OCI-LY7 (cell line): ENCODE results near the gene DDX5. TPM values are rescaled to one million over a fixed set of nuclear protein-coding genes. Genes with fewer than 3 reads are reported as not detected.

ENCODE experiments used
- BruUV-seq: library from RNA; stranded (reverse); fragments of 400-500 nt; replicated peaks from 2 replicates; lab custom pipeline; 2021; lab: Mats Ljungman, UMichigan
- CTCF ChIA-PET: fragments of 300-600 bp; sonication (Branson Sonifier 250); formaldehyde crosslinking; loops from one replicate; lab custom pipeline; 2022; ENCODE audit warnings: antibody characterized with exemption; ENCODE audit not compliant: unreplicated experiment; lab: Charles Lee
- POLR2A ChIA-PET: fragments of 300-600 bp; sonication (Branson Sonifier 250); formaldehyde crosslinking; loops from one replicate; lab custom pipeline; 2022; ENCODE audit warnings: antibody characterized with exemption; lab: Charles Lee
- DNase-seq: peaks from one replicate; pipeline ENCODE4 v3.0.0-alpha.2; 2015; ENCODE audit warnings: low spot score
- H2AFZ ChIP-seq: fragments of 200-600 bp; sonication (generic), shearing (Covaris generic); 2 replicates; pipeline ENCODE4 v1.6.1; 2014; ENCODE audit warnings: mild to moderate bottlenecking, antibody characterized with exemption, low read length, moderate library complexity
- H3K27ac ChIP-seq: fragments of 200-600 bp; sonication (generic); 2 replicates; pipeline ENCODE4 v1.5.1; 2014; ENCODE audit warnings: mixed run types, low read depth, mild to moderate bottlenecking, moderate library complexity, low read length, inconsistent platforms; ENCODE audit not compliant: poor library complexity, severe bottlenecking
- H3K36me3 ChIP-seq: fragments of 200-600 bp; sonication (generic); 2 replicates; pipeline ENCODE4 v1.6.1; 2014; ENCODE audit warnings: mild to moderate bottlenecking, antibody characterized with exemption, low read length, moderate library complexity, mixed read lengths; ENCODE audit not compliant: insufficient read depth
- H3K4me1 ChIP-seq: fragments of 200-600 bp; sonication (generic); 2 replicates; pipeline ENCODE4 v1.5.1; 2014; ENCODE audit warnings: mild to moderate bottlenecking, low read length; ENCODE audit not compliant: insufficient read depth, poor library complexity, severe bottlenecking
- H3K4me2 ChIP-seq: fragments of 200-600 bp; sonication (generic); 2 replicates; pipeline ENCODE4 v1.6.1; 2014; ENCODE audit warnings: mild to moderate bottlenecking, low read length
- H3K4me3 ChIP-seq: fragments of 200-600 bp; sonication (generic); 2 replicates; pipeline ENCODE4 v1.5.1; 2014; ENCODE audit warnings: mild to moderate bottlenecking, low read depth, low read length; ENCODE audit not compliant: poor library complexity, severe bottlenecking
- H3K79me2 ChIP-seq: fragments of 200-600 bp; sonication (generic); 2 replicates; pipeline ENCODE4 v1.6.1; 2016; ENCODE audit warnings: low read depth, mild to moderate bottlenecking, low read length, moderate library complexity, mixed read lengths; ENCODE audit not compliant: insufficient read depth
- H3K9me2 ChIP-seq: fragments of 200-600 bp; sonication (generic); 2 replicates; pipeline ENCODE4 v1.6.1; 2016; ENCODE audit warnings: mild to moderate bottlenecking, low read length, mixed read lengths; ENCODE audit not compliant: insufficient read depth
- H3K9me3 ChIP-seq: fragments of 200-600 bp; sonication (generic); 2 replicates; pipeline ENCODE4 v1.6.1; 2014; ENCODE audit warnings: mild to moderate bottlenecking, mixed run types, low read length, mixed read lengths
- H4K20me1 ChIP-seq: fragments of 200-600 bp; sonication (generic); 2 replicates; pipeline ENCODE4 v1.6.1; 2014; ENCODE audit warnings: mild to moderate bottlenecking, antibody characterized with exemption, low read length, moderate library complexity, mixed read lengths; ENCODE audit not compliant: insufficient read depth
- CTCF ChIP-seq: fragments of 200-600 bp; sonication (generic); conservative IDR thresholded peaks from 2 replicates; pipeline ENCODE4 v1.5.1; 2014; ENCODE audit warnings: mild to moderate bottlenecking, antibody characterized with exemption, low read length, moderate library complexity, mixed read lengths
- EZH2phosphoT487 ChIP-seq: fragments of 200-600 bp; sonication (generic); IDR thresholded peaks from 2 replicates; pipeline ENCODE4 v1.6.1; 2018; ENCODE audit warnings: low read depth, borderline replicate concordance, mild to moderate bottlenecking, mixed run types, antibody characterized with exemption, low read length, moderate library complexity, mixed read lengths
- intact Hi-C: fragments of 100-400 bp; cut with micrococcal nuclease; formaldehyde crosslinking; loops from one replicate; pipeline ENCODE4 v1.10.0; 2022; ENCODE audit not compliant: unreplicated experiment
- total RNA-seq, 2 experiments: library from RNA; depleted of rRNA in 1 of 2; stranded (reverse); fragments of >200 nt in 1 of 2; shearing (Covaris generic) in 1 of 2; gene quantifications; 2 replicates each; pipeline ENCODE4 v1.2.3, GENCODE V29; 2014 to 2022

Gene DDX5
- total RNA-seq, 2 experiments from 2014 or later = 362 to 815 TPM

GRCh38 chr17:64554028-64554637 is 48.0 kb upstream of the DDX5 start:
- no peaks in the 10 kb centered on the region for H3K9me2 ChIP-seq
- no peaks in the 10 kb centered on the region for H3K9me3 ChIP-seq
- no TSS peak for BruUV-seq
- POLR2A ChIA-PET = no interaction called here
- no peaks in the 10 kb centered on the region for H4K20me1 ChIP-seq
- no peak overlapping the region for H3K4me2 ChIP-seq
- no peaks in the 10 kb centered on the region for H3K4me1 ChIP-seq
- H2AFZ ChIP-seq = no peak overlapping the region
- no peak for DNase-seq
- no peaks in the 10 kb centered on the region for H3K79me2 ChIP-seq
- H3K27ac ChIP-seq = no peak overlapping the region
- H3K4me3 ChIP-seq = no peak overlapping the region
- intact Hi-C loops = no loop called here
- CTCF ChIA-PET = no interaction called here
- H3K36me3 ChIP-seq = peaks cover 27% of the 10 kb centered on the region
- TF ChIP-seq EZH2phosphoT487 = no peak
- no peak for TF ChIP-seq CTCF

- H2AFZ ChIP-seq = no peak overlapping the region
- peaks cover 33% of the 10 kb centered on the region for H3K36me3 ChIP-seq
- ChIA-PET POLR2A (no interaction called here), CTCF (no interaction called here)
- H3K9me2 ChIP-seq = no peaks in the 10 kb centered on the region
- BruUV-seq = no TSS peak
- no peaks in the 10 kb centered on the region for H4K20me1 ChIP-seq
- no peak for DNase-seq
- H3K4me2 ChIP-seq = no peak overlapping the region
- H3K9me3 ChIP-seq = no peaks in the 10 kb centered on the region
- H3K4me3 ChIP-seq = no peak overlapping the region
- no peak overlapping the region for H3K27ac ChIP-seq
- H3K4me1 ChIP-seq = no peaks in the 10 kb centered on the region
- no peaks in the 10 kb centered on the region for H3K79me2 ChIP-seq
- intact Hi-C loops = no loop called here
- TF ChIP-seq EZH2phosphoT487 = no peak
- TF ChIP-seq CTCF = no peak
Measured at GRCh38 chr17:64551461-64551860, 45.4 kb upstream of the DDX5 start.

GRCh38 chr17:64547319-64547718 is 41.2 kb upstream of the DDX5 start:
- no TSS peak for BruUV-seq
- no peaks in the 10 kb centered on the region for H3K9me2 ChIP-seq
- peaks cover 50% of the 10 kb centered on the region for H3K36me3 ChIP-seq
- POLR2A ChIA-PET = interaction anchor here (0.7 kb wide), 2 partner anchors 94 to 687 kb away, joined by 3 read pairs; no protein-coding TSS in a partner anchor
- H2AFZ ChIP-seq = no peak overlapping the region
- no peaks in the 10 kb centered on the region for H3K79me2 ChIP-seq
- no peak overlapping the region for H3K4me3 ChIP-seq
- no peak overlapping the region for H3K27ac ChIP-seq
- no peak for TF ChIP-seq CTCF
- TF ChIP-seq EZH2phosphoT487 = no peak
- H3K4me1 ChIP-seq = no peaks in the 10 kb centered on the region
- intact Hi-C loops = no loop called here
- no peaks in the 10 kb centered on the region for H3K9me3 ChIP-seq
- no peak overlapping the region for H3K4me2 ChIP-seq
- no peak for DNase-seq
- CTCF ChIA-PET = no interaction called here
- H4K20me1 ChIP-seq = no peaks in the 10 kb centered on the region
